Activated T-helper 9 cell treated with anti-CD3 and anti-CD28 coated beads, Interleukin-2, amount 50 U/mL, for 16 hours (primary cell): Measurements from ENCODE around the gene TRIM71.
"Not testable (repeated sequence)": the region's sequence is repeated elsewhere in the genome, so short reads cannot be mapped to it uniquely, and the experiment has no call there.

Source experiments
- DNase-seq: peaks from one replicate; pipeline ENCODE4 v3.0.0-alpha.2; 2020; ENCODE audit warnings: low read depth

Gene TRIM71

GRCh38 chr3:32819551-32820348 is 2.0 kb downstream of the TRIM71 start:
- DNase-seq, result no peak

GRCh38 chr3:32820430-32820829 is 2.6 kb downstream of the TRIM71 start:
- no peak for DNase-seq

- no peak for DNase-seq
These were observed 3.3 kb downstream of the TRIM71 start for GRCh38 chr3:32820971-32821685.

GRCh38 chr3:32821686-32822296 is 4.0 kb downstream of the TRIM71 start:
- no peak for DNase-seq

GRCh38 chr3:32822609-32823498 is 5.1 kb downstream of the TRIM71 start:
- no peak for DNase-seq

GRCh38 chr3:32823641-32824184 is 5.9 kb downstream of the TRIM71 start:
- DNase-seq, result not testable (repeated sequence)

GRCh38 chr3:32825601-32826375 is 8.0 kb downstream of the TRIM71 start:
- no peak for DNase-seq

GRCh38 chr3:32831062-32831461 is 13.3 kb downstream of the TRIM71 start:
- no peak for DNase-seq

- DNase-seq, result no peak
These were observed 14.0 kb downstream of the TRIM71 start for GRCh38 chr3:32831791-32832190.

GRCh38 chr3:32832193-32832592 is 14.4 kb downstream of the TRIM71 start:
- no peak for DNase-seq

- DNase-seq, result no peak
These were observed 17.2 kb downstream of the TRIM71 start for GRCh38 chr3:32835049-32835371.

- no peak for DNase-seq
These were observed 18.2 kb downstream of the TRIM71 start for GRCh38 chr3:32835961-32836360.

GRCh38 chr3:32836601-32837000 is 18.8 kb downstream of the TRIM71 start:
- no peak for DNase-seq

GRCh38 chr3:32837366-32837765 is 19.6 kb downstream of the TRIM71 start:
- DNase-seq, result no peak

GRCh38 chr3:32837789-32838188 is 20.0 kb downstream of the TRIM71 start:
- DNase-seq, result no peak

GRCh38 chr3:32839714-32840085 is 21.9 kb downstream of the TRIM71 start:
- DNase-seq, result no peak

GRCh38 chr3:32840086-32840841 is 22.5 kb downstream of the TRIM71 start:
- no peak for DNase-seq

- DNase-seq, result no peak
These were observed 23.5 kb downstream of the TRIM71 start for GRCh38 chr3:32841341-32841740.

- DNase-seq, result no peak
These were observed 24.2 kb downstream of the TRIM71 start for GRCh38 chr3:32841867-32842470.

GRCh38 chr3:32842531-32842931 is 24.7 kb downstream of the TRIM71 start:
- DNase-seq, result no peak
